Measurements from ENCODE around the gene PDPR.

DNA sequence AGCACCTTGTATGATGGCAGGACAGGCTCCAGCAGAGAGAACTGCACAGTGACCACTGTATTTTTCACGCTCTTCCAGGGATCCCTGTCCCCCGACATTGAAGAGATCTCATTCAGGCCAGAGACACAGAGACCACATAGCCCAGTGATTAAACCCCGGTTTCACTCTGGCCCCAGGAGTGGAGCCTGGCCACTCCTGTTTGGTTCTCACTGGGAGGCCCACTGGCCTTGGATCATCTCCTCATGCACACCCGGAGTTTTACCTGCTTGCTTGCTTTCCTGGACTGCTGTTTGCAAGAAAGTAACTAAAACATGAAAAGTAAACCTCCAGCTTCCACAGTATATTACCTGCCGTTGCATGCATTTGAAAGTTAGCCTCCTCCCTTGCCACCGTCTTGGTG lies 46.3 kb downstream of the PDPR start:
- no peak for TF ChIP-seq POLR2A (IDR thresholded peaks at IDR 0.05)
- TF ChIP-seq, protein P1, sequence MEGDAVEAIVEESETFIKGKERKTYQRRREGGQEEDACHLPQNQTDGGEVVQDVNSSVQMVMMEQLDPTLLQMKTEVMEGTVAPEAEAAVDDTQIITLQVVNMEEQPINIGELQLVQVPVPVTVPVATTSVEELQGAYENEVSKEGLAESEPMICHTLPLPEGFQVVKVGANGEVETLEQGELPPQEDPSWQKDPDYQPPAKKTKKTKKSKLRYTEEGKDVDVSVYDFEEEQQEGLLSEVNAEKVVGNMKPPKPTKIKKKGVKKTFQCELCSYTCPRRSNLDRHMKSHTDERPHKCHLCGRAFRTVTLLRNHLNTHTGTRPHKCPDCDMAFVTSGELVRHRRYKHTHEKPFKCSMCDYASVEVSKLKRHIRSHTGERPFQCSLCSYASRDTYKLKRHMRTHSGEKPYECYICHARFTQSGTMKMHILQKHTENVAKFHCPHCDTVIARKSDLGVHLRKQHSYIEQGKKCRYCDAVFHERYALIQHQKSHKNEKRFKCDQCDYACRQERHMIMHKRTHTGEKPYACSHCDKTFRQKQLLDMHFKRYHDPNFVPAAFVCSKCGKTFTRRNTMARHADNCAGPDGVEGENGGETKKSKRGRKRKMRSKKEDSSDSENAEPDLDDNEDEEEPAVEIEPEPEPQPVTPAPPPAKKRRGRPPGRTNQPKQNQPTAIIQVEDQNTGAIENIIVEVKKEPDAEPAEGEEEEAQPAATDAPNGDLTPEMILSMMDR (IDR thresholded peaks at IDR 0.05), result no peak

Data from thyroid gland (tissue), 4 donors.